Right hindlimb (tissue), 1 donor: Measurements from ENCODE around the gene YTHDC2.

Source experiments
- DNase-seq: peaks from one replicate; pipeline ENCODE4 v3.0.0-alpha.2; 2018

YTHDC2 gene

GRCh38 chr5:113513384-113514288, at the start of gene YTHDC2:
Gene YTHDC2, plus strand, starts transcription at chr5:113513694. Its CDS starts 202 bp downstream, at chr5:113513896.
- peak; percentile 93 for DNase-seq

- no peak for DNase-seq
These were observed 39.3 kb upstream of the YTHDC2 start for GRCh38 chr5:113474100-113474728.

DNA sequence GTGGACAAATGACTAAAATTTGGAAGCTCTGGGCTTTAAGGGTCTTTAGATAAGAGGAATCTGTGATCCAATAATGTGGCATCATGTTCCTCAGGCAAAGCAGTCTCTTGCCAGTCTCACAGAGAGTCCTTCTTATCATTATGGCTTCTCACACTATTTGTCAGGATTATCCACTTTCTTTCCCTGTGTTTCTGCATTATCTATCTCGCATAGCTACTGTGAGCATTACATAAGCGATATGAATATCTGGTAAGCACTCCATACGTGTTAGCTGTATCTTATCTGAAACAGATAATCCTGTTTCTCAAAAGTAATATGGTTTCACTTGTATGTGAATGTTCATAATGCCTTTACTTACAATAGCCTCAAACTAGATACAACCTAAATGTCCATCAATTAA, 34.8 kb upstream of the YTHDC2 start:
- no peak for DNase-seq

DNA sequence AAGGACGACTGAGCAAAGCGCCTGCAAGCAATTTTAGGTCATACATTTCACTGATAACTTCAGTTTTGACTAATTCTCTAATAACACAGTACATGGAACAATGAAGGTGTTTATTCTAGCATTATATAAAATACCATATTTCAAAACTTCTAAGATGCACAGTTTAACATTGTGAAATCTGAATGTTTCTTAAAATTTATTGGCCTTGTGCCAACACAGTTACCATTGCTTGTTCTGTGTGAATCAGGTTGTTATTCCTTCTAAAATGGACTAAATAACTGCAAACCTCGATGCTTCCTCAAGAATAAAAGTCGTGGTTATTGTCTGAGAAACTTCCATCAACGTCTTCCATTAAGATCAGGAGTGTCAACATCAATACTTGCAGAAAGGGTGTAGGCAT, 33.3 kb upstream of the YTHDC2 start:
- no peak for DNase-seq

DNA sequence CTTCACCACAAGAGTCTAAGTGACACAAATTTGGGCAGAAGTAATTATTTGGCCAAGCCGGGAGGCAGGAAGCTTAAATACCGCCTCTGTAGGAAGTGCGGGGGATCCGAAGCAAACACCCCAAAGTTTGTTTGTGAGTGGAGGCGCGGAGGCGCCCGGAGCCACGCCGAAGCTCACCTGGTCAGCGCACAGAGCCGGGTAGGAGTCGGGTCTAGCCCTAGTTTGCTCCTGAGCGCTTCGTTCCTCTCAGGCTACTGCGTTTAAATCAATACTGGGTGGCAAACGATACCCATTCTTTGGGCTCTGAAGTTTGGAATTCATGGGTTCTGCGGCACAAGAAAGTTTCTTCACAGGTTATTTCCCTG, 26.1 kb upstream of the YTHDC2 start:
- no peak for DNase-seq

DNA sequence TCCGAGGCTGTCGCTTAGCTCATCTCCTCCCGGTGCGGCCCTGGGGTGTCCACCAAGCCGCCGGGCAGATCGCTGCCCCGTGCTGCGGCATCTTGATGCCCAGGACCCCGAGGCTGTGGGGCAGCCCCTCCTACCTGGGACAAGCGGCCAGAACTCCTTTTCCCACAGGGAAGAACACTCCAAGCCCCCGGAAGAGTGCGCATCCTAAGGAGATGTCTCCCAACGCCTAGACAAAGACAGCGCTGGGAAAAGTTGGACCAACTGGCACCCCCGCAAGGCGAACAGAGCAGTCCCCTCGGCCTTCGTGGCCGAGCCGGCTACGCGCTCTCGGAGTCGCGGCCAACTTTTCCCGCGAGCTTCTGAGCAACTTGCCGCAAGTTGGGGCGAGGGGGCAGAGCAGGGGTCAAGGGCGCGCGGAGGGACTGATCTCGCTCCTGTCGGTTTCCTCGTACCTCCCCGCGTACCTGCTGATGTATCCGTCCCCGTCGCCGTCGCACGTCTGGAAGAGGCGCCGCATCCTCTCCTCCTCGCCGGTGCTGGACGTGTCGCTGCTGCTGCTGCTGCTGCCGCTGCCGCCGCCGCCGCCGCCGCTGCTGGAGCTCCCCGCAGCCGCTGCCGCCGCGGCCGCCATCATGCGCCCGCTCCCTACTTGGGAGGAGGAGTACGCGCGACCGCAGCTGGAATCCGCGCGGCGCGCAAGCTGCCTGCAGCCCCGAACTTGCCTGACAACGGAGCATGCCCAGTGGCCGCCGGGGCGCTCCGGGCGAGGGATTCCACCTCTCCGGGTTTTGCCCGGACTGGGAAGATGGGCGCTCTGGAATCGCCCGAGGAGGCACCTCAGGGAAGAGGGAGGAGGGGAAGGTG, 25.5 kb upstream of the YTHDC2 start, which contains the start of gene MCC:
Gene MCC (minus strand): TSS at position 673 of the 864 bp plus-strand sequence.
- DNase-seq = peak; percentile 92

GRCh38 chr5:113488645-113489184, 24.8 kb upstream of the YTHDC2 start:
- DNase-seq = no peak

- DNase-seq = peak; percentile 31
These were observed 24.2 kb upstream of the YTHDC2 start for GRCh38 chr5:113489299-113489698.

GRCh38 chr5:113490317-113490716, 23.2 kb upstream of the YTHDC2 start:
- DNase-seq = no peak

DNA sequence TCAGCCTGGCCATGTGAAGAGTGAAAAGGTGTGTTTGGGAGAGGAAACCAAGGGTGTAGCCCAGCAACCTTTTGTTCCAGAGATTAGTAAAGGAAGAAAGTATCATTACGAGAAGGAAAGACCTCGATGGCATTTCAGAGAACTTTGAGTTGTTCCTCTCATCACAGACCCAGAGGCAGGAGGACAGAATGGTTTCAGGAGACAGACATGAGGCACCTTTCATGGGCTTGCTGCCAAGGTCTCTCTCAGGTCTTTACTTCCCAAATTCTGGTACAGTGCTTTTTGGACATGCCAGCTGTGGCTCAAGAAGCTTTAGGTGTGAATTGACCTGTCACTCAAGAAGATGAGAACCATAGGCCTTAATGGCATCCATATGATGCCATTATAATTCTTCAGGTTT, 22.5 kb upstream of the YTHDC2 start:
- no peak for DNase-seq

GRCh38 chr5:113493446-113493845, 20.0 kb upstream of the YTHDC2 start:
- DNase-seq = no peak

GRCh38 chr5:113495422-113495841, 18.1 kb upstream of the YTHDC2 start:
- DNase-seq = no peak

GRCh38 chr5:113502073-113502472, 11.4 kb upstream of the YTHDC2 start:
- DNase-seq = no peak

DNA sequence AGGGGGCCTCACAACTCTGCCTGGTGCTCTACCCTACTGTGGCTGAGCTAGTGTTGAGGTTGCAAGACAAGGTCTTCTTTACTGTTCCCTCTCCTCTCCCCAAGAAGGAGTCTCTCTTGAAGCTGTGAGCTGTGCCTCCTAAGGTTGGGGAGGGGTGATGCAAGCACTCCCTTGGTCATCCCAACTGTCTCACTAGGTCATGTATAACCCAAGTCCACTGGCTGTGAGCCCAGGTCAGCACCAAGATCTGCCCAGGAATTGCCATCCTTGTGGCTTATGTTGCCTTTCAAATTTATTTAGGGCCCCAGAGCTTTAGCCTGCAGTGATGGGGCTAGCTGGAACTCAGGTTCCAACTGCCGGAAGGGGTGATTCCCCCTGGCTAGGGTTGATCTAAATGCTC, 10.3 kb upstream of the YTHDC2 start:
- no peak for DNase-seq

DNA sequence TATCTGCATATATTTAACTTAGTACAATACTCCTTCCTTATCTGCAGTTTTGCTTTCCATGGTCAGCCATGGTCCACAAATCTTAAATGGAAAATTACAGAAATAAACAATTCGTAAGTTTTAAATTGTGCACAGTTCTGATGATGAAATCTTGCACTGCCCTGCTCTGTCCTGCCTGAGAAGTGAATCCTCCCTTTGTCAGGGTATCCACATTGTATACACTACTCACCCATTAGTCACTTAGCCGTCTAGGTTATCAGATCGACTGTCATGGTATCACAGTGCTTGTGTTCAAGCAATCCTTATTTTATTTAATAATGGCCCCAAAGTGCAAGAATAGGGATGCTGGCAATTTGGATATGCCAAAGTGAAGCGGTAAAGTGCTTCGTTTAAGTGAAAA, 8.3 kb upstream of the YTHDC2 start:
- no peak for DNase-seq

GRCh38 chr5:113507601-113508000, 5.9 kb upstream of the YTHDC2 start:
- no peak for DNase-seq

DNA sequence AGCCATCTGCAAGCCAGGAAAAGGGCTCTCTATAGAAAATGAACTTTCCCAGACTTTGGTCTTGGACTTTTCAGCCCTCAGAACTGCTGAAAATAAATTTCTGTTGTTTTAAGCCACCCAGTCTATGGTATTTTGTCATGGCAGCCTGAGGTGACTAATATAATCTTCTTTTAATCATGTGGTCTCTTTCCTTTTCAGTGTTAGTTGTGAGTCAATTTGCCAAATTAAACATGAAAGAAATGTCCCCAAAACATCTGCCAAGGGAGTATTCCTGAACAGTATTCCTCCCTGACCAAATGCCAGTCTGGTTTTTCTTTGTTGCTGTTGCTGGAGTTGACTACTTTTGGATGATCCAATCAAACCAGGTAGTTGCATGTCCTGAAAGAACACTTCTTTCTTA, 4.7 kb upstream of the YTHDC2 start:
- DNase-seq = no peak

- DNase-seq = no peak
These were observed 2.5 kb upstream of the YTHDC2 start for GRCh38 chr5:113510836-113511451.

- no peak for DNase-seq
These were observed 1.2 kb upstream of the YTHDC2 start for GRCh38 chr5:113512341-113512740.

DNA sequence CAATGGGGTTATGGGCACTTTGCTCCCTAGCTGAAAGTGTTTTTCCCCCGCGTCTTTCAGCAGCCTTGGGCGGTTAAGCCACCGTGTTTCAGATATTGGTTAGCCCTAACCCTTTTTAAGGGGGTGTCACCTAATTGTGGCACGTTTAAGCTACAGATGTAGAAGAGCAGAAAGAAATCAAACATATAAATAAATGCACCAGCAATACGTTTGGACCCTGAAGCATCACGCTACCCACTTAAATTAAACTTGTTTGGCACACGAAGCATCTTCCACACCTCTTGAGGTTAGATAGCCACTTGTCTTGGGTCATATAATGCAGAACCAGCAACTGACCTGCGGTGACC, 768 bp downstream of the YTHDC2 start:
- peak; percentile 15 for DNase-seq

DNA sequence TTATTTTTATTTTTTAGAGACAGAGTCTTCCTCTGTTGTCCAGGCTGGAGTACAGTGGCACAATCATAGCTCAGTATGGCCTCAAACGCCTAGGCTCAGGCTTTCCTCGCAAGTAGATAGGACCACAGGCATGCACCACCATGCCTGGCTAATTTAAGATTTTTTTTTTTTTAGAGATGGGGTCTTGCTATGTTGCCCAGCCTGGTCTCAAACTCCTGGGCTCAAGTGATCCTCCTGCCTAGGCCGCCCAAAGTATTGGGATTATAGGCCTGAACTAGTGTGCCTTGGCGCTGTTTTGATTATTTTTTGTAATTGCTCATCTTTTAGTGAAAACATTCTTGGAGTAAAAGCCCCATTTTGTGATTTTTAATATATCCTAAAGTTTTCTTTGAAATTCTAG, 5.4 kb downstream of the YTHDC2 start:
- no peak for DNase-seq

DNA sequence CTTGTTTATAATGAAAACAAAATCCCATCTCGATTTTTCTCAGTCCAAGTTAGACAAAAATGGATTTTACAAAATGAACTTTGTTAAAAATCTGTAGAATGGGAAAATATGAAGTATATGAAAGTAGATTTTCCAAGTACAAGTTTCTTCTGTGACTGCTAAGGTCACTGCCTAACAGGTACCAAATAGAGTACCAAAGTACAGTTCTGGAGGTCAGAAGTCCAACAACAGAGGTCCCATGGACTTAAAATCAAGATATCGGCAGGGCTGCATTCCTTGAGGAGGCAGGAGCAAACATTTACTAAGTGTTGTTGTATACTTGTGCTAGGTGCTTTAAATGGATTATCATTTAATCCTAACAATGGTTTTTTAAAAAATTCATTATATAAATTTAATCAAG, 5.9 kb downstream of the YTHDC2 start:
- DNase-seq = no peak

GRCh38 chr5:113520429-113520828, 6.9 kb downstream of the YTHDC2 start:
- DNase-seq = no peak
